Measurements from ENCODE around the gene MFAP2.

Gene MFAP2

DNA sequence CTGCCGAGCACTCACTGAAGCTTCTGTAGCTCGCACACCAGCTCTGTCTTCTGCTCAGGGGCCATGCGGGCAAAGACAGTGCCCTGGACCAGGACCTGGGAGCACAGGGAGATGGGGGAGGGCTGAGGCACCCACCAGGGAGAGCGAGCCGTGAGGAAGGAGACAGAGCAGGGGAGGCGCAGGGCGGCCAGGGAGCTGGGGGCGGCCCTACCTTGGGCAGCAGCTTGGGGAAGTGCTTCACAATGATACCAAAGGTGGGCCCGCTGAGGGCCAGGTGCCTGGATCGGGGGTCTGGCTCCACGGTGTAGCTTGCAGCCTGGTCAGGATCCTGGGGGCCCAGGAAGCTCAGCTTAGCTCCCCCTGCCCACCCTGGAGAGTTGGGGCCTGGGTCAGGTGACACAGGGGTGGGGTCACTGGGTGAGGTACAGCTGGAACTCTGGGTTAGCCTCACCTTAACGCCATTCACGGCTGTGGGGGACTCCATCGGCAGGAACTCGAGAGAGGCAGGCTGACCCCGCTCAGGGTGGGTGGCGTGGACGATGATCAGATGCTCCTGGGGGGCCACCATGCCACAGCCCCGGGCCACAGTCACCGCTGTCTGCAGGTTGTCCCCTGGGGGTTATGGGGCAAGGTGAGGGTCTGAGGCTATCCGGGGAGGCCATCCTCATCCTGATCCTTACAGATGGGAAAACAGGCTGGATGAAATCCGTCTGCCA lies 9.4 kb upstream of the MFAP2 start:
- Histone ChIP-seq H3K27ac (no peak overlapping the region), H3K9me3 (no peaks in the 10 kb centered on the region), H3K4me3 (no peak overlapping the region), H3K4me1 (peaks cover 0 to 2% (median under 1%) of the 10 kb centered on the region in 4 donors), H3K36me3 (peaks cover 31 to 84% (median 64%) of the 10 kb centered on the region in 3 donors), H3K27me3 (no peaks in the 10 kb centered on the region)
- intact Hi-C loops (cut with DNase I; ENCODE audit: low total_unique reads): loop anchor here (5.0 kb wide), 1 partner anchor 1617 kb away; no protein-coding TSS in a partner anchor
- TF ChIP-seq, protein P1, sequence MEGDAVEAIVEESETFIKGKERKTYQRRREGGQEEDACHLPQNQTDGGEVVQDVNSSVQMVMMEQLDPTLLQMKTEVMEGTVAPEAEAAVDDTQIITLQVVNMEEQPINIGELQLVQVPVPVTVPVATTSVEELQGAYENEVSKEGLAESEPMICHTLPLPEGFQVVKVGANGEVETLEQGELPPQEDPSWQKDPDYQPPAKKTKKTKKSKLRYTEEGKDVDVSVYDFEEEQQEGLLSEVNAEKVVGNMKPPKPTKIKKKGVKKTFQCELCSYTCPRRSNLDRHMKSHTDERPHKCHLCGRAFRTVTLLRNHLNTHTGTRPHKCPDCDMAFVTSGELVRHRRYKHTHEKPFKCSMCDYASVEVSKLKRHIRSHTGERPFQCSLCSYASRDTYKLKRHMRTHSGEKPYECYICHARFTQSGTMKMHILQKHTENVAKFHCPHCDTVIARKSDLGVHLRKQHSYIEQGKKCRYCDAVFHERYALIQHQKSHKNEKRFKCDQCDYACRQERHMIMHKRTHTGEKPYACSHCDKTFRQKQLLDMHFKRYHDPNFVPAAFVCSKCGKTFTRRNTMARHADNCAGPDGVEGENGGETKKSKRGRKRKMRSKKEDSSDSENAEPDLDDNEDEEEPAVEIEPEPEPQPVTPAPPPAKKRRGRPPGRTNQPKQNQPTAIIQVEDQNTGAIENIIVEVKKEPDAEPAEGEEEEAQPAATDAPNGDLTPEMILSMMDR (IDR thresholded peaks at IDR 0.05): no peak
- no peak for DNase-seq

DNA sequence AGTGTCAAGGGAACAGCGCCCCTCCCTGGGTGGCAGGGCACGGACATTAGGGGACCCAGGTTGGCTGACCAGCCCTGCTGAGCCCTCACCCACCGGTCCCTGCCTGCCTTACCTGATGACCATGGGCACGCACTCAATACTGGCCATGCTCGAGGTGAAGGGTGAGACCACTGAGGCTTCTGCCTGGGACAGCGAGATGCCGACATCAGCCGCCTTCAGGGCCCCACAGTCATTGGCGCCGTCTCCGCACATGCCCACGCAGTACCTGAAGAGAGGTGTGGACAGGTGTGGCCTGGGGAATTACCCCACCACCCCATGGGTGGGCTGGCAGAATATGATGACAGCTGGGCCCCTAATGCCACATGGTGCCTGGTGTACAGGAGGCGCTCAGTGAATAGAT lies 7.8 kb upstream of the MFAP2 start:
- no peak for DNase-seq
- peaks cover 0 to 8% (median 2%) of the 10 kb centered on the region in 4 donors for H3K4me1 ChIP-seq
- TF ChIP-seq, protein P1 (IDR thresholded peaks at IDR 0.05): no peak
- no peak overlapping the region for H3K4me3 ChIP-seq
- H3K27ac ChIP-seq: no peak overlapping the region
- H3K27me3 ChIP-seq: no peaks in the 10 kb centered on the region
- intact Hi-C loops (cut with DNase I; ENCODE audit: low total_unique reads): loop anchor here (5.0 kb wide), 1 partner anchor 1619 kb away; no protein-coding TSS in a partner anchor
- H3K9me3 ChIP-seq: no peaks in the 10 kb centered on the region
- H3K36me3 ChIP-seq: peaks cover 31 to 70% (median 64%) of the 10 kb centered on the region in 3 donors

DNA sequence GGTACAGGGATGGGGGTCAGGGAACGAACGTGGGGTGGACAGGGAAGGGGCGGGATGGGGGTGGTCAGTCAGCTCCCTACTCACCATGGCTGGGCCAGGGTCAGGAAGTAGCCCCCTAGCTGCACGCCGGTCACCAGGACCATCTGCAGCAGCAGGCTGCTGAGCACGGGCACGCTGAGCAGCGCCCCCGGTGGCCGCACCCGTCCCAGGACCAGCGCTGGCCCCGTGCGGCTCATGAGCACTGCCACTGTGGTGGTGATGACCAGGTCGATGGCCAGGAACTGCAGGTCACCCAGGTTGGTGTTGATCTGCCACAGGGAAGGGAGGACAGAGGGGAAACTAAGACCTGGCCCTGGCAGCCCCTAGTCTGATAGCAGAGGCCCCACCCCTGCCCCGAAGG lies 6.5 kb upstream of the MFAP2 start:
- no peak for DNase-seq
- Histone ChIP-seq H3K36me3 (peaks cover 31 to 64% (median 61%) of the 10 kb centered on the region in 3 donors), H3K27me3 (no peaks in the 10 kb centered on the region), H3K27ac (no peak overlapping the region), H3K9me3 (no peaks in the 10 kb centered on the region), H3K4me1 (peaks cover 0 to 8% (median 2%) of the 10 kb centered on the region in 4 donors), H3K4me3 (no peak overlapping the region)
- intact Hi-C loops (cut with DNase I; ENCODE audit: low total_unique reads): loop anchor here (5.0 kb wide), 1 partner anchor 1620 kb away; no protein-coding TSS in a partner anchor
- TF ChIP-seq, protein P1 (IDR thresholded peaks at IDR 0.05): peak in 1 of 2 experiments; percentile 15

DNA sequence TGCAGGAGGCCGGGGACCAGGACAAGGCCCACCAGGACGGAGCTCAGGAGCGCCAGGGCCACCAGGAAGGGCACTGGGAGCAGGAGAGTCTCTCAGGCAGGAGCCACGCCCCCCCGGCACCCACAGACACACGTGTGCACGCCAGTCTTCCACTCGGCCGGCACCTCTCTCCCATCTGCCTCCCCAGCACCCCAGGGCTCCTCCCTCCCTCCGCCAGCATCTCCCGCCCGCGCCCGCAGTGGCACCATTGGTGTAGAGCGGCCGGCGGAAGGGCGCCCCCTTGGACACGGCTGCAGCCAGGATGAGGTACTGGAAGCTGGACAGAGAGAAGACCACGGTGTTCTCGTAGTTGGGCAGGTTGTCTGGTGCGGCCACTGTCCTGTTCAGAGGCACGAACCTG lies 6.1 kb upstream of the MFAP2 start:
- H3K27ac ChIP-seq: no peak overlapping the region
- TF ChIP-seq, protein P1 (IDR thresholded peaks at IDR 0.05): no peak
- peaks cover 0 to 8% (median 2%) of the 10 kb centered on the region in 4 donors for H3K4me1 ChIP-seq
- no peak overlapping the region for H3K4me3 ChIP-seq
- intact Hi-C loops (cut with DNase I; ENCODE audit: low total_unique reads): loop anchor here (5.0 kb wide), 1 partner anchor 1621 kb away; no protein-coding TSS in a partner anchor
- H3K36me3 ChIP-seq: peaks cover 31 to 60% (median 57%) of the 10 kb centered on the region in 3 donors
- no peak for DNase-seq
- no peaks in the 10 kb centered on the region for H3K9me3 ChIP-seq
- no peaks in the 10 kb centered on the region for H3K27me3 ChIP-seq

DNA sequence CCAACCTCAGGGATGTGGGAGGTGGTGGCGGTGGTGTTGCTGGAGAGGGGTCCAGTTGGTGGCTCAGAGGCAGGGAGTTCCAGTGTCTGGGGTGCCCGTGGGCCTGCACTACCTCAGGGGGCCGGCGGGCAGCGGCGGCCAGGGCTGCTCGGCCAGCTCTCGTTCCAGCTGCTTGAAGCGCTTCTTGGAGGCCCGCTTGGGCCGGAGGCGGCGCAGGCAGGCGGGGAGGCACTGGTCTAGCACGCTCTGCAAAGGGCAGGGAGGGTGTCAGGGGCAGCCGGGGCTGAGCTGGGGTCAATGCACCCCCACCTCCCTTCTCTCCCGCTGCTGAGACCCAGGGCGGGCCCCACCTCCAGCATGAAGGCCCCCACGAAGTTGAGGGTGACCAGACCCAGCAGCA lies 5.7 kb upstream of the MFAP2 start:
- DNase-seq: no peak
- no peaks in the 10 kb centered on the region for H3K27me3 ChIP-seq
- H3K27ac ChIP-seq: no peak overlapping the region
- peaks cover 31 to 56% (median 52%) of the 10 kb centered on the region in 3 donors for H3K36me3 ChIP-seq
- H3K9me3 ChIP-seq: no peaks in the 10 kb centered on the region
- peaks cover 0 to 8% (median 2%) of the 10 kb centered on the region in 4 donors for H3K4me1 ChIP-seq
- H3K4me3 ChIP-seq: no peak overlapping the region
- TF ChIP-seq, protein P1 (IDR thresholded peaks at IDR 0.05): no peak
- intact Hi-C loops (cut with DNase I; ENCODE audit: low total_unique reads): loop anchor here (5.0 kb wide), 1 partner anchor 1621 kb away; no protein-coding TSS in a partner anchor

Data from tibial artery (tissue), 4 donors.